HG02970 (cell line): ENCODE results near the gene SLC22A23.

Experiments
- ATAC-seq: cut with Tn5 transposase; IDR thresholded peaks from one replicate; pipeline ENCODE4 v1.9.1; 2021; ENCODE audit warnings: mild to moderate bottlenecking, moderate library complexity, moderate number of reproducible peaks; ENCODE audit not compliant: unreplicated experiment, low FRiP score

Gene SLC22A23

GRCh38 chr6:3324262-3324942, 132.4 kb downstream of the SLC22A23 start:
- ATAC-seq: no peak

GRCh38 chr6:3323696-3324261, 133.1 kb downstream of the SLC22A23 start:
- no peak for ATAC-seq

GRCh38 chr6:3323148-3323547, 133.7 kb downstream of the SLC22A23 start:
- ATAC-seq: no peak

- no peak for ATAC-seq
Observed at GRCh38 chr6:3322366-3322890, 134.4 kb downstream of the SLC22A23 start.

- ATAC-seq: no peak
Observed at GRCh38 chr6:3321875-3322274, 135.0 kb downstream of the SLC22A23 start.

GRCh38 chr6:3321042-3321441, 135.8 kb downstream of the SLC22A23 start:
- no peak for ATAC-seq

GRCh38 chr6:3320238-3320811, 136.5 kb downstream of the SLC22A23 start:
- ATAC-seq: no peak

GRCh38 chr6:3319610-3320200, 137.1 kb downstream of the SLC22A23 start:
- ATAC-seq: no peak

GRCh38 chr6:3318821-3319540, 137.9 kb downstream of the SLC22A23 start:
- ATAC-seq: no peak

GRCh38 chr6:3318226-3318625, 138.6 kb downstream of the SLC22A23 start:
- no peak for ATAC-seq

GRCh38 chr6:3317741-3318211, 139.1 kb downstream of the SLC22A23 start:
- ATAC-seq: no peak

- ATAC-seq: no peak
Observed at GRCh38 chr6:3316818-3317217, 140.0 kb downstream of the SLC22A23 start.

GRCh38 chr6:3316331-3316730, 140.5 kb downstream of the SLC22A23 start:
- ATAC-seq: no peak

- ATAC-seq: no peak
Observed at GRCh38 chr6:3315841-3316240, 141.0 kb downstream of the SLC22A23 start.

GRCh38 chr6:3314621-3315467, 142.0 kb downstream of the SLC22A23 start:
- ATAC-seq: no peak

GRCh38 chr6:3314176-3314575, 142.7 kb downstream of the SLC22A23 start:
- ATAC-seq: no peak

GRCh38 chr6:3312604-3313231, 144.1 kb downstream of the SLC22A23 start:
- ATAC-seq: no peak

GRCh38 chr6:3311826-3312225, 145.0 kb downstream of the SLC22A23 start:
- no peak for ATAC-seq

- ATAC-seq: no peak
Observed at GRCh38 chr6:3310703-3311102, 146.1 kb downstream of the SLC22A23 start.
